ENCODE data around the gene PRKCA.

The PRKCA gene

GRCh38 chr17:66518677-66519076 lies 216.3 kb downstream of the PRKCA start:
- DNase-seq (ENCODE audit: low spot score), result no peak

- no peak for DNase-seq (ENCODE audit: low spot score)
These were observed 216.7 kb downstream of the PRKCA start for GRCh38 chr17:66519154-66519553.

DNA sequence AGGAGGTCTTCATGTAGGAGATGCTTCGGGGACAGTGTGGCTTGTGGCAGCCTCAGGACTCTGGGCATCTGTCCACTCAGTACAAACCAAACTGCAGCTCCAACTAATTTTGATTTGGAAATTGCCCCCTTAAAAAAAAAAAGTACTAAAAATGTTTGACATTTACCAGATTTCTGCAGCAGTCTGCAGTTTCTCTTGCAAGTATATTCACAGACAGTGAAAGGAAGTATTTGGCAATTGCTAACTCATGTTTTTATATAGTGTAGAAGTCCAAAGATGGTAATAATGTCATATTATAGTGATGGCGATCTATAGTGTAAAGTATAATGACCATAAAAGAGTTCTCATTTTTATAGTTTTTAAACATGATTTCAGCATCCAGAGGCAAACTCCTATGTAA lies 218.6 kb downstream of the PRKCA start:
- DNase-seq (ENCODE audit: low spot score), result no peak

GRCh38 chr17:66522591-66523272 lies 220.3 kb downstream of the PRKCA start:
- DNase-seq (ENCODE audit: low spot score), result no peak

DNA sequence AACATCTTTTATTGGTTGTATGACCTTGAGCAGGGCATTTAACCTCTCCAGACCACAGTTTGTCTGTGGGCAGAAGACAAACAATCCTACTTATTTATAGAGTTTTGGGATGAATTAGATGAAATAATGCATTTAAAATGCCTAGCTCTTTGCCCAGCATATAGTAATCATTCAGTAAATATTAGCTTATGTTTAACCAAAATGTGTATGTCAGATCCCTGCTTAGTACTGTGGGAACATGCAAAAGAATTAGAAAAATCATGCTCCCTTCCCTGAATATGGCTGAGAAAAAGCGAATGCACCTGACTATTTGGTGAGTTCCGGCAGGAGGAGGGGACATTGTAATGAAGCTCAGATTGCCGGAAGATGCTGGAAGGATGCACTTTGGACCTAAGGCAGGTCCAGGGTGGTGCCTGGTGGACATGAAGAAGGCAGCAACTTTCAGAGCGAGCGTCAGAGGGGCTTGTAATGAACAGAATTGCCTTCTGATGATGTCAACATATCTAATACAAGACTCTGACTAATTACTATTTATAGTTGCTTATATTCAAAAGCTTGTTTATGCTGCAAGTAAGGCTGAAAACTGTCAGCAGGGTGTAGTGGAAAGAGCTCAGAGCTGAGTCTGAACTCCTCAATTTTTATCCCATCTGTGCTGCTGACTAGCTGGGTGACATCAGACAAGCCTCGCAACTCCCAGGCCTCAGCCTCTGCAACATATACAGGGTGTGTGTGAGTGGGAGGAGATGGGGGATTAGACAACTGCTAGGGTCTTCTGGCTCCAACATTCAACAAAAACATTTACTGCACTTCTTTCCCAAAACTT lies 221.2 kb downstream of the PRKCA start:
- DNase-seq (ENCODE audit: low spot score), result no peak

- DNase-seq (ENCODE audit: low spot score), result no peak
These were observed 222.5 kb downstream of the PRKCA start for GRCh38 chr17:66524877-66525276.

DNA sequence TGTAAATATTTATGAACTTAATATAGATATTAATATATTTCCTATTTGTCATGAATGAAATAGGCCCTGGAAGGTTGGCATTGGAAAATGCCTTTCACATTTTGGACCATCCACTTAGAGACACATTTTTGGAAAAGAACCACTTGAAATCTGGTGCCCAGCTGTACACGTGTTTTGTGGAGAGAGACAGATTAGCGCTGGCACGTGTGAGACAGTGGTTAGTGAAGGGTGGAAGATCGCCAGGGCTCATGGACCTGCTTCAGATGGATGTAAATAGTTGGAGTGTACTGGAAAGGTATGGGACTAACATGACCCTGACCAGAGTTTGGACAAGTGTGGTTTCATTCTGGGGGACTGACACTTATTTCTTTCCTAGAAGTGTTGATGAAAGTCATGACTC lies 222.9 kb downstream of the PRKCA start:
- DNase-seq (ENCODE audit: low spot score), result no peak

- no peak for DNase-seq (ENCODE audit: low spot score)
These were observed 224.4 kb downstream of the PRKCA start for GRCh38 chr17:66526827-66527226.

DNA sequence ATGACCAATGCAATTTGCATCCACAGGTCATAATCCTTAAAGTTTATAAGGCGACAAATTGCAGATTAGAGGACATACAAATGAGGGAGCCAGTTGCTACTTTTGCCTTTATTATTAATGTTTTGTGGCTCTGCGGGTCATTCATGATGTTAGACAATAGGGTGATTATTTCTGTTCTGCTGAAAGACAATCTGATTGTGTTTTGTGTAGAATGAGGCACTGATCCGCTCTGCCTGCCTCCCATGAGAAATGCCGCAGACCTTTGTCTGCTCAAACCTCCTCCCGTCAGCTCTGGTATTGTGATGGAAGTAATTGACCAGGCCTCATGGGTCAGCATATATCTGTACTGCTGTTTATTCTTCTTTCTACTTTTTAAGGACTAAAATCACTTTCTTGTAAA lies 224.9 kb downstream of the PRKCA start:
- DNase-seq (ENCODE audit: low spot score), result no peak

DNA sequence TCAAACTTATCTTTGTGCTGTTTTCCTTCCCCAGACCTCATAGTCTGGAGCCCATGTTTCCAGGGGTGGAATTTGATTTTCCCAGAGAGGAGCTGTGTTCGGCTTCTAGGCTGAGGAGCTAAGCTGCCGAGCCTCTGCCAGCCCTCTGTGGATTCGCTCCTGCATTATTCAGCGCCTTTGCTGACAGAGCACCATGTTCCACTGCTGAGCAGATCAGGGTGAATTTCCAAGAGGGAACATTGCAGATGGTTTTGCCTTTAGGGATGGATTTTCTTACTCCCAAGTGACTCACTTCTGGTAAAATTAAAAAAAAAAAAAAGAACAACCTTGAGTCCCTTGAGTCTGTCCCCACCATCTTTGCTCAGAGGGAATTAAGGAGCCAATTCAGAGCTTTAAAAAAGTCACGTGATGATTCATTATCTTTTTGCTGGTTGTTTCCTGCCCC lies 229.5 kb downstream of the PRKCA start:
- DNase-seq (ENCODE audit: low spot score), result no peak

- no peak for DNase-seq (ENCODE audit: low spot score)
These were observed 231.2 kb downstream of the PRKCA start for GRCh38 chr17:66533572-66533971.

DNA sequence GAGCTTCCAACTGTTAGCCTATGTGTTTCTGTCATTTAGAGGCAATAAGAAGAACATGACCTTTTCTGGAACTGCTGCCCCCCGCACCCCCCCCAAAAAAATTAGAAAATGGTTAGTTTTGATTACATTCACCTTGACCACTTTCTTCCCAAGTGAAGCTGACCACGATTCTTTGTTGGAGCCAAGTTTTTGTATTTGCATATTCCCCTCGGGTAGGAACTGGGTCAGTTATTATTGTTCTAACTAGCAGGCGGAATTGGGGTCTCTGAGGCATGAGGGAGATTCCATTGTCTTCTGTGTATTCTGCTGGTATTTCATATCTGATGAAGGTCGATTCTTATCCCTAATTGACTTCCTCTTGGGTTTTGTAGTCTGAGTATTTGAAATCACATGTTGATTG lies 231.6 kb downstream of the PRKCA start:
- no peak for DNase-seq (ENCODE audit: low spot score)

GRCh38 chr17:66535611-66536010 lies 233.2 kb downstream of the PRKCA start:
- no peak for DNase-seq (ENCODE audit: low spot score)

GRCh38 chr17:66537502-66537901 lies 235.1 kb downstream of the PRKCA start:
- DNase-seq (ENCODE audit: low spot score), result no peak

- DNase-seq (ENCODE audit: low spot score), result no peak
These were observed 236.4 kb downstream of the PRKCA start for GRCh38 chr17:66538776-66539175.

DNA sequence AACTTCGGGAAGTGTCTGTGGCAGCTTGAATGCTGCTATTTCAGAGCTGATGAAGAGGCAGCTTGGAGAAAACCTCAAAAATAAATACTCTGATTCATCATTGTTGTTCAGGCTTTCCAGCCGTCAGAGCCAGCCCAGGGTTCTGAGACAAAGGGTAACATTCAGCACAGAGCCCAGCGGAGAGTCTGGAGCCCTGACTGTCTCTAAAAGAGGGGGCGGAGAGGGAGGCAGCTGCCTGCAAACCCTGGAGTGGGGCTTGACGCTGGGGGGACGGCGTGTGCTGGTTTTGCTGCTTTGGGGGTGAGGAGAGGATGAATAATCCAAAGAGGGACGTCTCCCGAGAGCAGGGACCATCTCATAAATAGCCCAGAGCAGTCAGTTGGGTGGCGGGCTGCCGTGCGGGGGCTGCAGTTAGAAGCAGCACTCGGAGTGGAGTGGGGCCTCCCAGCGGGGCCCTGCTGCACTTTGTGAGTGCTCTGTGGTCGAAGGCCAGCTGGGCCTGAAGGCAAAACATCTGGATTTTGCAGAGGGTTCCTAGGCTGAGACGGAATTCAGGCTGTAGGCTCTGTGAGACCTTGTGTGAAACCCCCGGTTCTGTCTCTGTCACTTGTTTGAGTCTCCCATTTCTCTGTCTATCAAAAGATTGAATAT lies 237.8 kb downstream of the PRKCA start:
- DNase-seq (ENCODE audit: low spot score), result peak; percentile 52

GRCh38 chr17:66541461-66542128 lies 239.2 kb downstream of the PRKCA start:
- peak; percentile 83 for DNase-seq (ENCODE audit: low spot score)

- peak; percentile 89 for DNase-seq (ENCODE audit: low spot score)
These were observed 239.9 kb downstream of the PRKCA start for GRCh38 chr17:66542129-66542966.

GRCh38 chr17:66542967-66543520 lies 240.6 kb downstream of the PRKCA start:
- no peak for DNase-seq (ENCODE audit: low spot score)

DNA sequence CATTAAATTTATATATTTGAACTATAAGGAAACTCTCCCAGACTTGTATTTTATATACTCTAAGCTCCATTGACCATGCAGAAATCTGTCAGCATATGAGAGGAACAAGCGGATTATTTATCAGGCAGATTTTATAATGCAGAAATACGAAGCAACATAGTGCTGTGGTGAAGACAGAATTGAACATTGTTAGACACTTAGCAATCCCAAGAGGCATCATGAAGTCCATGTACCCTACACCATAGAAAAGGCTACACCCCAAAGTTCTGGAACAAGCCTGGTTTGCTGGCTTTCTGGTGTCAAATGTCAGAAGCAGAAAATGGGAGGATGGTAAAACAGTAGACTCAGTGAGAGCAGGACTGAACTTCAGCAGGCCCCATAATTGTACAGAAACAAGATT lies 241.1 kb downstream of the PRKCA start:
- DNase-seq (ENCODE audit: low spot score), result no peak

GRCh38 chr17:66545918-66546317 lies 243.5 kb downstream of the PRKCA start:
- no peak for DNase-seq (ENCODE audit: low spot score)

Data from NAMALWA (cell line).